ENCODE data around the gene LRCH4.

DNA sequence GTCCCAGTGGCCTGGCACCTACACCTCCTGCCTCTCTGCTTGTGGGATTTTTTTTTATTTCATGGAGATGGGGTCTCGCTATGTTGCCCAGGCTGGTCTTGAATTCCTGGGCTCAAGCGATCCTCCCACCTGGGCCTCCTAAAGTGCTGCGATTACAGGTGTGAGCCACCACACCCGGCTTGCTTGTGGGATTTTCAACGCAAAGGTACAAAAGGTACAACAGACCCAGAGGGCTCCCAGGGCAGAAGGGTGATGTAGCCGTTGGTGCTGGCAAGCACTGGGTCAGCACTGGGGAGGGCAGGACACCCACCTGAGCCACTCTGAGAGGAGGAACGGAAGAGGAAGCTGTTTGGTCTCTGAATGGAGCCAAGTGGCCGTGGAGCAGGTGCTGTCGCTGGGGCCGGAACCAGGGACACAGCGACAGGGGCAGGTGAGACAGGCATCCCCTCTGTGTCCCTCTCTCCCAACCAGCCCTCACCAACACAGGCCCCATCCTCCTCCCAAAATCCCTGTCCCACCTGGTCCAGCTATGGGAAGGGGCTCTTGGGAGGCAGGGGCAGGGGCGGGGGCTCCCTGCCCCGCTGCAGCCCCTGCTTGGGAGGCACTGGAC lies 9.4 kb downstream of the LRCH4 start:
- TF ChIP-seq, protein P1, sequence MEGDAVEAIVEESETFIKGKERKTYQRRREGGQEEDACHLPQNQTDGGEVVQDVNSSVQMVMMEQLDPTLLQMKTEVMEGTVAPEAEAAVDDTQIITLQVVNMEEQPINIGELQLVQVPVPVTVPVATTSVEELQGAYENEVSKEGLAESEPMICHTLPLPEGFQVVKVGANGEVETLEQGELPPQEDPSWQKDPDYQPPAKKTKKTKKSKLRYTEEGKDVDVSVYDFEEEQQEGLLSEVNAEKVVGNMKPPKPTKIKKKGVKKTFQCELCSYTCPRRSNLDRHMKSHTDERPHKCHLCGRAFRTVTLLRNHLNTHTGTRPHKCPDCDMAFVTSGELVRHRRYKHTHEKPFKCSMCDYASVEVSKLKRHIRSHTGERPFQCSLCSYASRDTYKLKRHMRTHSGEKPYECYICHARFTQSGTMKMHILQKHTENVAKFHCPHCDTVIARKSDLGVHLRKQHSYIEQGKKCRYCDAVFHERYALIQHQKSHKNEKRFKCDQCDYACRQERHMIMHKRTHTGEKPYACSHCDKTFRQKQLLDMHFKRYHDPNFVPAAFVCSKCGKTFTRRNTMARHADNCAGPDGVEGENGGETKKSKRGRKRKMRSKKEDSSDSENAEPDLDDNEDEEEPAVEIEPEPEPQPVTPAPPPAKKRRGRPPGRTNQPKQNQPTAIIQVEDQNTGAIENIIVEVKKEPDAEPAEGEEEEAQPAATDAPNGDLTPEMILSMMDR (IDR thresholded peaks at IDR 0.05): no peak
- TF ChIP-seq POLR2A (IDR thresholded peaks at IDR 0.05): no peak

Data from lower leg skin (tissue), 3 donors.